H1 (cell line): Measurements from ENCODE around the gene SNCAIP. TPM values are rescaled to one million over a fixed set of nuclear protein-coding genes. Genes with fewer than 3 reads are reported as not detected.

Experiments used
- CTCF ChIA-PET: fragments of 300-600 bp; sonication (Branson Sonifier 250); formaldehyde crosslinking; loops from one replicate; lab custom pipeline; 2021; ENCODE audit not compliant: partially characterized antibody; lab: Charles Lee
- POLR2A ChIA-PET: fragments of 300-600 bp; sonication (Branson Sonifier 250); formaldehyde crosslinking; loops from one replicate; lab custom pipeline; 2021; ENCODE audit warnings: inconsistent platforms; ENCODE audit not compliant: partially characterized antibody; lab: Charles Lee
- DNase-seq, 2 experiments: peaks; one replicate each; pipeline versions ENCODE4 v3.0.0 to v3.0.0-alpha.2; 2010 to 2022; ENCODE audit warnings: low spot score in 2 of 2, low read depth in 1 of 2, mixed read lengths in 1 of 2
- FAIRE-seq: peaks from 2 replicates; lab custom pipeline; 2011; peaks lifted over from hg19 to GRCh38; lab: Jason Lieb, UNC
- H2AFZ ChIP-seq: 2 replicates; pipeline ENCODE4 v1.8.1; 2012; ENCODE audit warnings: low read length, inconsistent platforms
- H2AK5ac ChIP-seq: 2 replicates; pipeline ENCODE4 v1.6.1; 2013; ENCODE audit warnings: low read depth, low read length
- H2BK120ac ChIP-seq: replicated peaks from 2 replicates; pipeline ENCODE3; 2013; ENCODE audit warnings: low read depth, low read length, inconsistent platforms
- H2BK12ac ChIP-seq: 2 replicates; pipeline ENCODE4 v1.6.1; 2013; ENCODE audit warnings: low read depth, low read length
- H2BK15ac ChIP-seq: 2 replicates; pipeline ENCODE4 v1.6.1; 2013; ENCODE audit warnings: low read length
- H2BK20ac ChIP-seq: 2 replicates; pipeline ENCODE4 v1.6.1; 2013; ENCODE audit warnings: low read length
- H2BK5ac ChIP-seq: 2 replicates; pipeline ENCODE4 v1.6.1; 2013; ENCODE audit warnings: low read depth, low read length
- H3K14ac ChIP-seq: 2 replicates; pipeline ENCODE4 v1.6.1; 2013; ENCODE audit warnings: inconsistent platforms; ENCODE audit not compliant: insufficient read length
- H3K18ac ChIP-seq: 2 replicates; pipeline ENCODE4 v1.6.1; 2013; ENCODE audit warnings: low read length; ENCODE audit errors: extremely low read depth
- H3K23ac ChIP-seq: 2 replicates; pipeline ENCODE4 v1.6.1; 2013; ENCODE audit warnings: inconsistent platforms; ENCODE audit not compliant: insufficient read length
- H3K23me2 ChIP-seq: 2 replicates; pipeline ENCODE4 v1.6.1; 2013; ENCODE audit warnings: low read depth, low read length
- H3K27ac ChIP-seq: 2 replicates; pipeline ENCODE4 v1.6.1; 2011; ENCODE audit warnings: low read depth, low read length, inconsistent platforms
- H3K27me3 ChIP-seq, 4 experiments: replicated peaks in 1 of 4; 1 replicate in 1 of 4; 2 replicates in 3 of 4; pipeline versions ENCODE4 v1.6.1 to v1.8.1; 2011 to 2013; ENCODE audit warnings: low read length in 3 of 4, mild to moderate bottlenecking in 3 of 4, inconsistent platforms in 2 of 4, mixed read lengths in 2 of 4, moderate library complexity in 1 of 4; ENCODE audit not compliant: control insufficient read depth in 3 of 4, insufficient read depth in 3 of 4; ENCODE audit errors: extremely low read depth in 1 of 4
- H3K36me3 ChIP-seq, 4 experiments: 2 replicates each; pipeline versions ENCODE4 v1.6.1 to v1.8.1; 2011 to 2013; ENCODE audit warnings: mild to moderate bottlenecking in 4 of 4, low read length in 3 of 4, moderate library complexity in 2 of 4, control low read depth in 1 of 4, inconsistent platforms in 1 of 4; ENCODE audit not compliant: insufficient read depth in 4 of 4, control insufficient read depth in 2 of 4
- H3K4ac ChIP-seq: replicated peaks from 2 replicates; pipeline ENCODE3; 2013; ENCODE audit warnings: low read length, low read depth, mixed read lengths, inconsistent platforms; ENCODE audit not compliant: insufficient read length
- H3K4me1 ChIP-seq, 4 experiments: replicated peaks in 1 of 4; 1 replicate in 1 of 4; 2 replicates in 3 of 4; pipeline versions ENCODE4 v1.6.1 to v1.8.1; 2011 to 2013; ENCODE audit warnings: low read length in 3 of 4, inconsistent platforms in 2 of 4, mixed read lengths in 1 of 4; ENCODE audit not compliant: insufficient read depth in 4 of 4, control insufficient read depth in 3 of 4
- H3K4me2 ChIP-seq, 2 experiments: 2 replicates each; pipeline versions ENCODE4 v1.6.1 to v1.8.1; 2011 to 2013; ENCODE audit warnings: low read depth in 2 of 2, low read length in 2 of 2, control low read depth in 1 of 2, inconsistent platforms in 1 of 2, mild to moderate bottlenecking in 1 of 2; ENCODE audit not compliant: insufficient read depth in 1 of 2
- H3K4me3 ChIP-seq, 4 experiments: fragments of 200-600, 300-600 bp in 1 of 4; sonication (generic), shearing (Covaris generic), sonication (Bioruptor Twin) in 1 of 4; 2 replicates each; pipeline versions ENCODE4 v1.5.1 to v1.8.1; 2011 to 2016; ENCODE audit warnings: low read length in 4 of 4, low read depth in 3 of 4, control low read depth in 2 of 4, inconsistent platforms in 2 of 4, mild to moderate bottlenecking in 2 of 4, mixed read lengths in 1 of 4, moderate library complexity in 1 of 4; ENCODE audit not compliant: insufficient read depth in 2 of 4; ENCODE audit errors: extremely low read depth in 1 of 4
- H3K56ac ChIP-seq: replicated peaks from 2 replicates; pipeline ENCODE3; 2013; ENCODE audit warnings: low read depth, mild to moderate bottlenecking, mixed read lengths, low read length, inconsistent platforms; ENCODE audit not compliant: insufficient read length
- H3K79me1 ChIP-seq: 2 replicates; pipeline ENCODE4 v1.6.1; 2013; ENCODE audit warnings: low read depth, low read length, control low read depth
- H3K79me2 ChIP-seq, 2 experiments: 2 replicates each; pipeline versions ENCODE4 v1.6.1 to v1.8.1; 2012 to 2013; ENCODE audit warnings: low read length in 2 of 2, mild to moderate bottlenecking in 2 of 2, inconsistent platforms in 1 of 2; ENCODE audit not compliant: insufficient read depth in 2 of 2, control insufficient read depth in 1 of 2
- H3K9ac ChIP-seq, 4 experiments: replicated peaks in 1 of 4; 1 replicate in 1 of 4; 2 replicates in 3 of 4; pipeline versions ENCODE4 v1.6.1 to v1.8.1; 2011 to 2013; ENCODE audit warnings: low read depth in 3 of 4, low read length in 3 of 4, control low read depth in 2 of 4, mild to moderate bottlenecking in 2 of 4, moderate library complexity in 2 of 4, inconsistent platforms in 1 of 4; ENCODE audit errors: extremely low read depth in 1 of 4
- H3K9me3 ChIP-seq, 2 experiments: 2 replicates each; pipeline versions ENCODE4 v1.6.1 to v1.8.1; 2012 to 2013; ENCODE audit warnings: mild to moderate bottlenecking in 2 of 2, moderate library complexity in 2 of 2, control low read depth in 1 of 2, inconsistent platforms in 1 of 2, low read depth in 1 of 2, low read length in 1 of 2, mixed read lengths in 1 of 2; ENCODE audit not compliant: insufficient read depth in 2 of 2
- H4K20me1 ChIP-seq, 2 experiments: replicated peaks in 1 of 2; 2 replicates each; pipeline versions ENCODE3 to v1.8.1; 2011 to 2013; ENCODE audit warnings: inconsistent platforms in 2 of 2, low read length in 2 of 2, mild to moderate bottlenecking in 1 of 2; ENCODE audit not compliant: insufficient read depth in 2 of 2, control insufficient read depth in 1 of 2
- H4K5ac ChIP-seq: 2 replicates; pipeline ENCODE4 v1.6.1; 2013; ENCODE audit warnings: low read length, low read depth, mixed read lengths, inconsistent platforms; ENCODE audit not compliant: insufficient read length
- H4K8ac ChIP-seq: 2 replicates; pipeline ENCODE4 v1.8.0; 2013; ENCODE audit warnings: mild to moderate bottlenecking, moderate library complexity, low read length, inconsistent platforms; ENCODE audit not compliant: insufficient read depth; ENCODE audit errors: extremely low read depth
- H4K91ac ChIP-seq: replicated peaks from 2 replicates; pipeline ENCODE3; 2013; ENCODE audit warnings: low read length, mixed read lengths, inconsistent platforms; ENCODE audit not compliant: insufficient read length
- CTBP2 ChIP-seq: IDR thresholded peaks from 2 replicates; pipeline ENCODE4 v1.7.0; 2011; ENCODE audit warnings: borderline replicate concordance, mild to moderate bottlenecking, moderate library complexity, mixed read lengths, low read length; ENCODE audit not compliant: insufficient read depth, insufficient read length
- E2F6 ChIP-seq: IDR thresholded peaks from 2 replicates; pipeline ENCODE4 v1.6.1; 2012; ENCODE audit warnings: inconsistent platforms
- EZH2 ChIP-seq: fragments of 200-600 bp; sonication (generic); IDR thresholded peaks from 2 replicates; pipeline ENCODE4 v1.7.1; 2012; ENCODE audit warnings: low read depth, mild to moderate bottlenecking, moderate library complexity, low read length, inconsistent platforms; ENCODE audit not compliant: severe bottlenecking
- FOSL1 ChIP-seq: IDR thresholded peaks from 2 replicates; pipeline ENCODE4 v1.6.1; 2011; ENCODE audit warnings: mild to moderate bottlenecking, low read depth, low read length, moderate library complexity; ENCODE audit not compliant: insufficient read depth
- HDAC6 ChIP-seq: IDR thresholded peaks from one replicate; pipeline ENCODE4 v1.7.1; 2012; ENCODE audit warnings: low read depth, mild to moderate bottlenecking, inconsistent platforms, low read length, moderate library complexity
- JUND ChIP-seq: IDR thresholded peaks from 2 replicates; pipeline ENCODE4 v1.6.1; 2011; ENCODE audit warnings: mild to moderate bottlenecking, improper control_type of control experiment, low read length
- RAD21 ChIP-seq, 2 experiments: IDR thresholded peaks in 1 of 2; conservative IDR thresholded peaks in 1 of 2; 2 replicates each; pipeline ENCODE4 v1.6.1; 2011; ENCODE audit warnings: low read depth in 2 of 2, low read length in 2 of 2, improper control_type of control experiment in 1 of 2, inconsistent platforms in 1 of 2, mild to moderate bottlenecking in 1 of 2, moderate library complexity in 1 of 2
- SP1 ChIP-seq: IDR thresholded peaks from 2 replicates; pipeline ENCODE4 v1.6.1; 2011; ENCODE audit warnings: low read depth, low read length
- SP4 ChIP-seq: IDR thresholded peaks from 2 replicates; pipeline ENCODE4 v1.6.1; 2012; ENCODE audit warnings: low read length, inconsistent platforms
- TAF7 ChIP-seq: optimal IDR thresholded peaks from 2 replicates; pipeline ENCODE3; 2011; ENCODE audit warnings: low read depth, mild to moderate bottlenecking, inconsistent platforms, low read length, moderate library complexity, borderline replicate concordance
- TEAD4 ChIP-seq: IDR thresholded peaks from 2 replicates; pipeline ENCODE4 v1.6.1; 2012; ENCODE audit warnings: low read depth, low read length, inconsistent platforms, mixed read lengths
- WGBS, 2 experiments: shearing (Covaris generic) in 1 of 2; methylation state at CpG; one replicate each; pipeline versions ENCODE4 v1.1.6 to v1.1.7; 2013 to 2015; ENCODE audit warnings: low lambda C conversion rate in 2 of 2, mixed read lengths in 2 of 2, inconsistent platforms in 1 of 2, low coverage in 1 of 2, missing lambda C conversion rate in 1 of 2; ENCODE audit not compliant: insufficient replicate concordance in 2 of 2, insufficient coverage in 1 of 2, insufficient read length in 1 of 2; ENCODE audit errors: extremely low coverage in 1 of 2, missing lambda C conversion rate in 1 of 2; 5-methylcytosine and 5-hydroxymethylcytosine counted together
- polyA plus RNA-seq, 7 experiments: library from polyadenylated mRNA; depleted of rRNA in 3 of 7; stranded (reverse) in 5 of 7; unstranded in 2 of 7; fragments of >200 nt in 5 of 7; fragments of 200-250 nt in 2 of 7; gene quantifications; 1 replicate in 5 of 7; 2 replicates in 1 of 7; 4 replicates in 1 of 7; pipeline versions ENCODE4 v1.2.1 to v1.2.3, GENCODE V29; 2011 to 2013; ENCODE audit warnings: missing spikeins in 2 of 7, mixed read lengths in 2 of 7
- total RNA-seq: library from RNA; stranded (reverse); fragmentation: NEBNext Ultra II Directional; extraction: Animal tissue kit (Norgen Biotek cat#: 25700); gene quantifications from 2 replicates; pipeline ENCODE4 v1.2.1, GENCODE V29; 2021

SNCAIP gene
- total and polyA plus RNA-seq, 2 of the 8 experiments (the other 6 are each of a cell fraction or from before 2014, with no cell fraction given) = 3.9 to 9.0 TPM

GRCh38 chr5:122375801-122376200, 63.8 kb downstream of the SNCAIP start:
- no peak for FAIRE-seq
- Histone ChIP-seq H4K8ac (no peak overlapping the region), H3K79me2 (no peaks in the 10 kb centered on the region), H3K4ac (no peak overlapping the region), H3K4me2 (no peak overlapping the region), H3K56ac (no peak overlapping the region), H3K4me1 (no peaks in the 10 kb centered on the region), H3K9ac (no peak overlapping the region), H3K23me2 (no peaks in the 10 kb centered on the region), H2AK5ac (no peak overlapping the region), H2BK120ac (no peak overlapping the region), H4K5ac (no peak overlapping the region), H3K36me3 (no peaks in the 10 kb centered on the region), H3K9me3 (no peaks in the 10 kb centered on the region), H3K4me3 (no peak overlapping the region), H2BK15ac (no peak overlapping the region), H2AFZ (no peak overlapping the region), H3K18ac (no peak overlapping the region), H3K14ac (no peak overlapping the region), H4K91ac (no peak overlapping the region), H2BK20ac (no peak overlapping the region), H3K27ac (no peak overlapping the region), H2BK5ac (no peak overlapping the region)
- 90% methylated on average over 2 of the region's 2 CpGs; no CpG with 5 or more reads in 1 of the 2 experiments for WGBS, 2 experiments
- POLR2A ChIA-PET = no interaction called here
- no peak for DNase-seq
- CTCF ChIA-PET = no interaction called here
- TF ChIP-seq E2F6 (no peak), SP4 (no peak), TEAD4 (no peak), HDAC6 (no peak), CTBP2 (no peak), TAF7 (no peak), SP1 (no peak), FOSL1 (no peak), JUND (no peak), RAD21 (IDR thresholded peaks at IDR 0.05 in 1 of 2, conservative IDR thresholded peaks at IDR 0.05 in 1 of 2; ENCODE audit: low read depth in 2 of 2, low read length in 2 of 2) (no peak), EZH2 (no peak)
- TF ChIP-seq, all 59 proteins: peak for 0
- Histone ChIP-seq H3K79me1 (no peaks in the 10 kb centered on the region), H4K20me1 (no peaks in the 10 kb centered on the region), H2BK12ac (no peak overlapping the region), H3K23ac (no peak overlapping the region), H3K27me3 (no peaks in the 10 kb centered on the region)
